Measurements from ENCODE around the gene ARMC2.

GRCh38 chr6:108946695-108947094, 98.5 kb downstream of the ARMC2 start:
- TF ChIP-seq CTCF (IDR thresholded peaks at IDR 0.05; ENCODE audit: extremely low read depth in 1 of 2, insufficient read depth in 1 of 2, low read depth in 1 of 2, low read length in 2 of 2) (no peak), FOS (IDR thresholded peaks at IDR 0.05; ENCODE audit: borderline replicate concordance, insufficient read depth, low read length) (no peak), POLR2A (IDR thresholded peaks at IDR 0.05; ENCODE audit: low read depth, low read length) (no peak), EZH2 (IDR thresholded peaks at IDR 0.05; ENCODE audit: borderline replicate concordance, low read depth, low read length, severe bottlenecking) (no peak)
- TF ChIP-seq, protein P1, sequence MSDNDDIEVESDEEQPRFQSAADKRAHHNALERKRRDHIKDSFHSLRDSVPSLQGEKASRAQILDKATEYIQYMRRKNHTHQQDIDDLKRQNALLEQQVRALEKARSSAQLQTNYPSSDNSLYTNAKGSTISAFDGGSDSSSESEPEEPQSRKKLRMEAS (IDR thresholded peaks at IDR 0.05; ENCODE audit: insufficient read depth, insufficient read length) = no peak
